Karpas-422 (cell line): ENCODE data around the gene SIAH1. TPM values are rescaled to one million over a fixed set of nuclear protein-coding genes. Genes with fewer than 3 reads are reported as not detected.
"Not testable (repeated sequence)": the region's sequence is repeated elsewhere in the genome, so short reads cannot be mapped to it uniquely, and the experiment has no call there.

Source experiments
- DNase-seq: peaks from one replicate; pipeline ENCODE4 v3.0.0-alpha.2; 2015
- H2AFZ ChIP-seq: fragments of 200-600 bp; sonication (generic); 2 replicates; pipeline ENCODE4 v1.6.1; 2014; ENCODE audit warnings: antibody characterized with exemption, low read length, mixed read lengths
- H3K27ac ChIP-seq: fragments of 200-600 bp; sonication (generic); 2 replicates; pipeline ENCODE4 v1.5.1; 2014; ENCODE audit warnings: mild to moderate bottlenecking, low read length, moderate library complexity
- H3K27me3 ChIP-seq: fragments of 200-600 bp; sonication (generic); 2 replicates; pipeline ENCODE4 v1.6.1; 2014; ENCODE audit warnings: low read length, mixed read lengths
- H3K36me3 ChIP-seq: fragments of 200-600 bp; sonication (generic); 2 replicates; pipeline ENCODE4 v1.6.1; 2014; ENCODE audit warnings: low read length, mixed read lengths; ENCODE audit not compliant: insufficient read depth
- H3K4me1 ChIP-seq: fragments of 200-600 bp; sonication (generic); 2 replicates; pipeline ENCODE4 v1.6.1; 2014; ENCODE audit warnings: mild to moderate bottlenecking, low read length, mixed read lengths
- H3K4me2 ChIP-seq: fragments of 200-600 bp; sonication (generic); 2 replicates; pipeline ENCODE4 v1.6.1; 2014; ENCODE audit warnings: low read length, low read depth, mild to moderate bottlenecking; ENCODE audit not compliant: poor library complexity, severe bottlenecking
- H3K4me3 ChIP-seq: fragments of 200-600 bp; sonication (generic); 2 replicates; pipeline ENCODE4 v1.5.1; 2014; ENCODE audit warnings: mild to moderate bottlenecking, antibody characterized with exemption, low read length, mixed read lengths
- H3K79me2 ChIP-seq: fragments of 200-600 bp; sonication (generic); 2 replicates; pipeline ENCODE4 v1.6.1; 2014; ENCODE audit warnings: mild to moderate bottlenecking, low read length, mixed read lengths
- H3K9ac ChIP-seq: fragments of 200-600 bp; sonication (generic); 2 replicates; pipeline ENCODE4 v1.6.0; 2014; ENCODE audit warnings: low read length
- H3K9me2 ChIP-seq: fragments of 200-600 bp; sonication (generic), shearing (Covaris generic); replicated peaks from 2 replicates; pipeline ENCODE4 v1.6.0; 2014; ENCODE audit warnings: mild to moderate bottlenecking, low read length, moderate library complexity; ENCODE audit not compliant: insufficient read depth
- H3K9me3 ChIP-seq: fragments of 300-700, 200-600 bp; sonication (generic); 2 replicates; pipeline ENCODE4 v1.6.1; 2014; ENCODE audit warnings: low read length, mixed read lengths
- H4K20me1 ChIP-seq: fragments of 200-600 bp; sonication (generic); 2 replicates; pipeline ENCODE4 v1.6.1; 2014; ENCODE audit warnings: mild to moderate bottlenecking, antibody characterized with exemption, low read length, low read depth; ENCODE audit not compliant: insufficient read depth
- total RNA-seq: library from RNA; depleted of rRNA; stranded (reverse); fragments of >200 nt; shearing (Covaris generic); gene quantifications from 2 replicates; pipeline ENCODE4 v1.2.3, GENCODE V29; 2014; ENCODE audit warnings: low replicate concordance

Gene SIAH1
- total RNA-seq, 1 experiment from 2014 or later = 12.2 TPM

- no peak for DNase-seq
- Histone ChIP-seq H3K4me3 (no peak overlapping the region), H2AFZ (no peak overlapping the region), H3K36me3 (no peaks in the 10 kb centered on the region), H3K4me2 (no peak overlapping the region), H3K9ac (no peak overlapping the region), H3K9me3 (no peaks in the 10 kb centered on the region), H3K27me3 (no peaks in the 10 kb centered on the region), H3K27ac (no peak overlapping the region), H3K9me2 (no peaks in the 10 kb centered on the region), H3K4me1 (no peaks in the 10 kb centered on the region), H4K20me1 (peaks cover 78% of the 10 kb centered on the region), H3K79me2 (peaks cover 83% of the 10 kb centered on the region)
These were observed 11.8 kb downstream of the SIAH1 start for GRCh38 chr16:48373258-48374029.

- Histone ChIP-seq H2AFZ (no peak overlapping the region), H3K4me3 (no peak overlapping the region), H3K27me3 (no peaks in the 10 kb centered on the region), H3K27ac (no peak overlapping the region), H3K9ac (no peak overlapping the region), H3K36me3 (no peaks in the 10 kb centered on the region), H4K20me1 (peaks cover 75% of the 10 kb centered on the region), H3K4me1 (no peaks in the 10 kb centered on the region), H3K9me2 (no peaks in the 10 kb centered on the region), H3K79me2 (peaks cover 85% of the 10 kb centered on the region), H3K4me2 (no peak overlapping the region), H3K9me3 (no peaks in the 10 kb centered on the region)
- no peak for DNase-seq
These were observed 12.5 kb downstream of the SIAH1 start for GRCh38 chr16:48372744-48373143.

- H3K4me2 ChIP-seq = no peak overlapping the region
- H3K4me3 ChIP-seq = no peak overlapping the region
- no peak for DNase-seq
- H3K9me3 ChIP-seq = no peaks in the 10 kb centered on the region
- no peaks in the 10 kb centered on the region for H3K36me3 ChIP-seq
- H3K79me2 ChIP-seq = peaks cover 87% of the 10 kb centered on the region
- peaks cover 75% of the 10 kb centered on the region for H4K20me1 ChIP-seq
- H3K4me1 ChIP-seq = peaks cover 11% of the 10 kb centered on the region
- H3K27ac ChIP-seq = no peak overlapping the region
- no peak overlapping the region for H2AFZ ChIP-seq
- H3K9me2 ChIP-seq = no peaks in the 10 kb centered on the region
- no peaks in the 10 kb centered on the region for H3K27me3 ChIP-seq
- no peak overlapping the region for H3K9ac ChIP-seq
These were observed 13.8 kb downstream of the SIAH1 start for GRCh38 chr16:48371393-48371780.

- H3K9ac ChIP-seq, H3K4me2 ChIP-seq, H3K4me3 ChIP-seq, H3K9me2 ChIP-seq, H2AFZ ChIP-seq, H3K9me3 ChIP-seq, H3K27me3 ChIP-seq, H3K36me3 ChIP-seq, H3K27ac ChIP-seq, DNase-seq: not testable (repeated sequence)
- H3K79me2 ChIP-seq = peaks cover 88% of the 10 kb centered on the region
- peaks cover 15% of the 10 kb centered on the region for H3K4me1 ChIP-seq
- H4K20me1 ChIP-seq = peaks cover 72% of the 10 kb centered on the region
These were observed 14.4 kb downstream of the SIAH1 start for GRCh38 chr16:48370668-48371392.

GRCh38 chr16:48370229-48370628 is 15.0 kb downstream of the SIAH1 start:
- Histone ChIP-seq H3K9ac (no peak overlapping the region), H3K9me2 (no peaks in the 10 kb centered on the region), H3K4me2 (no peak overlapping the region), H3K27me3 (no peaks in the 10 kb centered on the region), H3K4me3 (no peak overlapping the region), H2AFZ (no peak overlapping the region), H3K4me1 (peaks cover 20% of the 10 kb centered on the region), H3K79me2 (peaks cover 87% of the 10 kb centered on the region), H3K27ac (no peak overlapping the region), H3K36me3 (no peaks in the 10 kb centered on the region), H3K9me3 (no peaks in the 10 kb centered on the region), H4K20me1 (peaks cover 75% of the 10 kb centered on the region)
- DNase-seq = no peak

GRCh38 chr16:48369765-48370164 is 15.4 kb downstream of the SIAH1 start:
- H2AFZ ChIP-seq = no peak overlapping the region
- no peak overlapping the region for H3K9ac ChIP-seq
- DNase-seq = no peak
- peaks cover 87% of the 10 kb centered on the region for H3K79me2 ChIP-seq
- no peaks in the 10 kb centered on the region for H3K27me3 ChIP-seq
- no peaks in the 10 kb centered on the region for H3K36me3 ChIP-seq
- H3K9me2 ChIP-seq = no peaks in the 10 kb centered on the region
- no peaks in the 10 kb centered on the region for H3K9me3 ChIP-seq
- no peak overlapping the region for H3K4me2 ChIP-seq
- peaks cover 21% of the 10 kb centered on the region for H3K4me1 ChIP-seq
- H4K20me1 ChIP-seq = peaks cover 71% of the 10 kb centered on the region
- H3K4me3 ChIP-seq = no peak overlapping the region
- no peak overlapping the region for H3K27ac ChIP-seq

- Histone ChIP-seq H3K27me3 (no peaks in the 10 kb centered on the region), H3K9me3 (no peaks in the 10 kb centered on the region), H3K36me3 (no peaks in the 10 kb centered on the region), H3K9me2 (no peaks in the 10 kb centered on the region), H3K4me1 (peaks cover 21% of the 10 kb centered on the region), H3K79me2 (peaks cover 86% of the 10 kb centered on the region), H3K4me2 (no peak overlapping the region), H3K9ac (no peak overlapping the region; the same call in 1 of the 2 replicates), H4K20me1 (peaks cover 50% of the 10 kb centered on the region), H3K27ac (no peak overlapping the region), H2AFZ (no peak overlapping the region), H3K4me3 (no peak overlapping the region)
- no peak for DNase-seq
These were observed 17.7 kb downstream of the SIAH1 start for GRCh38 chr16:48367441-48368049.
